ENCODE measurements around the gene CTXN1.

Gene CTXN1

DNA sequence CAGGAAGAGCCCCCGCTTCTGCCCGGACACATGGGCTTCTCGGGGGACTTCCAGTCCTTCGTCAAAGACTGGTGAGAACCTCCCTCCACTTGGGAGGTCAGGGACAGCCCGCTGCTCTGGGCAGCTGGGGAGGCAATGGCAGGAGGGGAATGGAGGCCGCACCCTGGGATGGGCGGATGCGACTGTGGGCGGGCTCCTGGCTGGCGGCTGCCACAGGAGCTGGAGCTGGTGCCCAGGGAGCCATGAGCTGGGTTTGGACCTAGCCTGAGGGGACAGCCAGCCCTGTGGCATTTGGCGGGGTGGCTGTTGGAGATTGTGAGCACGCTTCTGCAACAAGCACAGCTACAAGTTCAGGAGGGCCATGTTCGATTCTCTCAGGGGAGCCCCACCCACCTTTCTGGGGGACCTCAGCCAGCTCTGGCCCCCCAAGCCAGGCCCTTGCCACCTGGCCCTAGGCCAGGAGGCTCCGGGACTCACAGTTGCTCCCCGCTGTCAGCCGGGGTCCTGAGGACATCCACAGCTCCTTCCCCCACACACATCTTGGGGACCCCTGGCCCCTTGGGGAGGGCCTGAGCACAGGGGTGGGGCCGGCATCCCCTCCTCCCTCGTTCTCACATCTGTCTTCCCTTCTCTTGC is 14.3 kb downstream of the CTXN1 start:
- peaks cover 10% of the 10 kb centered on the region for H3K4me1 ChIP-seq (ENCODE audit: control insufficient read depth, low read length)
- H3K4me3 ChIP-seq (ENCODE audit: low read length): no peak overlapping the region
- H3K27ac ChIP-seq (ENCODE audit: low read depth, low read length): no peak overlapping the region
- no peak overlapping the region for H3K4me2 ChIP-seq (ENCODE audit: low read length)
- H3K9me2 ChIP-seq (replicated peaks; ENCODE audit: control insufficient read depth, low read length): no peaks in the 10 kb centered on the region
- no peaks in the 10 kb centered on the region for H4K20me1 ChIP-seq (ENCODE audit: control insufficient read depth, insufficient read depth, low read depth, low read length)
- H3K36me3 ChIP-seq (ENCODE audit: control insufficient read depth, low read length): peaks cover 18% of the 10 kb centered on the region
- TF ChIP-seq, protein P1, sequence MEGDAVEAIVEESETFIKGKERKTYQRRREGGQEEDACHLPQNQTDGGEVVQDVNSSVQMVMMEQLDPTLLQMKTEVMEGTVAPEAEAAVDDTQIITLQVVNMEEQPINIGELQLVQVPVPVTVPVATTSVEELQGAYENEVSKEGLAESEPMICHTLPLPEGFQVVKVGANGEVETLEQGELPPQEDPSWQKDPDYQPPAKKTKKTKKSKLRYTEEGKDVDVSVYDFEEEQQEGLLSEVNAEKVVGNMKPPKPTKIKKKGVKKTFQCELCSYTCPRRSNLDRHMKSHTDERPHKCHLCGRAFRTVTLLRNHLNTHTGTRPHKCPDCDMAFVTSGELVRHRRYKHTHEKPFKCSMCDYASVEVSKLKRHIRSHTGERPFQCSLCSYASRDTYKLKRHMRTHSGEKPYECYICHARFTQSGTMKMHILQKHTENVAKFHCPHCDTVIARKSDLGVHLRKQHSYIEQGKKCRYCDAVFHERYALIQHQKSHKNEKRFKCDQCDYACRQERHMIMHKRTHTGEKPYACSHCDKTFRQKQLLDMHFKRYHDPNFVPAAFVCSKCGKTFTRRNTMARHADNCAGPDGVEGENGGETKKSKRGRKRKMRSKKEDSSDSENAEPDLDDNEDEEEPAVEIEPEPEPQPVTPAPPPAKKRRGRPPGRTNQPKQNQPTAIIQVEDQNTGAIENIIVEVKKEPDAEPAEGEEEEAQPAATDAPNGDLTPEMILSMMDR (IDR thresholded peaks at IDR 0.05; ENCODE audit: low read depth, low read length, poor library complexity, severe bottlenecking): no peak
- TF ChIP-seq EZH2phosphoT487 (IDR thresholded peaks at IDR 0.05; ENCODE audit: borderline replicate concordance, low read length): no peak
- H3K79me2 ChIP-seq (ENCODE audit: control insufficient read depth, low read length): peaks cover 11% of the 10 kb centered on the region
- H3K9me3 ChIP-seq (ENCODE audit: control insufficient read depth, insufficient read depth, low read length): no peaks in the 10 kb centered on the region
- H3F3A ChIP-seq (ENCODE audit: control insufficient read depth, insufficient read depth): no peaks in the 10 kb centered on the region
- peaks cover 16% of the 10 kb centered on the region for H3K27me3 ChIP-seq (ENCODE audit: control insufficient read depth, low read length)

DNA sequence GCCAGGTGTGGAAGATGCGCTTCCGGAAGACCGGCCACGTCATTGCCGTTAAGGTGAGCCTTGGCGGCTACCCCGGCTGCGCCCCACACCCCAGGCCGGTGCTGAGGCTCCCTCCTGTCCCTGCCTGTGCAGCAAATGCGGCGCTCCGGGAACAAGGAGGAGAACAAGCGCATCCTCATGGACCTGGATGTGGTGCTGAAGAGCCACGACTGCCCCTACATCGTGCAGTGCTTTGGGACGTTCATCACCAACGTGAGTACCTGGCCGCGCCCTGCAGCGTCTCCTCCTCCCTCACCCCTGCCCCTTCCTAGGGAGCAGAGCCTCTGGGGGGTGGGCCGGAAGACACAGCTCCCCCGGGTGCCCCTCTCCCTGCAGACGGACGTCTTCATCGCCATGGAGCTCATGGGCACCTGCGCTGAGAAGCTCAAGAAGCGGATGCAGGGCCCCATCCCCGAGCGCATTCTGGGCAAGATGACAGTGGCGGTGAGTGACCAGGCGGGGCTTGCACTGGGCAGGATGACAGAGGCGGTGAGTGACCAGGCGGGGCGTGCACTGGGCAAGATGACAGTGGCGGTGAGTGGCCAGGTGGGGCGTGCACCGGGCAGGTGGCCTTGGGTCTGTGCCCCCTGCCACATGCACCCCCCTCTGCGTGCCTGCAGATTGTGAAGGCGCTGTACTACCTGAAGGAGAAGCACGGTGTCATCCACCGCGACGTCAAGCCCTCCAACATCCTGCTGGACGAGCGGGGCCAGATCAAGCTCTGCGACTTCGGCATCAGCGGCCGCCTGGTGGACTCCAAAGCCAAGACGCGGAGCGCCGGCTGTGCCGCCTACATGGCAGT is 15.4 kb downstream of the CTXN1 start:
- Histone ChIP-seq H3K9me3 (ENCODE audit: control insufficient read depth, insufficient read depth, low read length) (no peaks in the 10 kb centered on the region), H3K4me1 (ENCODE audit: control insufficient read depth, low read length) (no peaks in the 10 kb centered on the region), H3F3A (ENCODE audit: control insufficient read depth, insufficient read depth) (no peaks in the 10 kb centered on the region), H3K79me2 (ENCODE audit: control insufficient read depth, low read length) (peaks cover 22% of the 10 kb centered on the region), H4K20me1 (ENCODE audit: control insufficient read depth, insufficient read depth, low read depth, low read length) (0 out of 2 replicates have a peak, but pooled peaks cover 4% of the 10 kb centered on the region), H3K36me3 (ENCODE audit: control insufficient read depth, low read length) (peaks cover 25% of the 10 kb centered on the region), H3K9me2 (replicated peaks; ENCODE audit: control insufficient read depth, low read length) (no peaks in the 10 kb centered on the region), H3K4me2 (ENCODE audit: low read length) (no peak overlapping the region), H3K4me3 (ENCODE audit: low read length) (no peak overlapping the region), H3K27ac (ENCODE audit: low read depth, low read length) (no peak overlapping the region), H3K27me3 (ENCODE audit: control insufficient read depth, low read length) (peaks cover 5% of the 10 kb centered on the region)
- TF ChIP-seq, protein P1 (IDR thresholded peaks at IDR 0.05; ENCODE audit: low read depth, low read length, poor library complexity, severe bottlenecking): no peak
- TF ChIP-seq EZH2phosphoT487 (IDR thresholded peaks at IDR 0.05; ENCODE audit: borderline replicate concordance, low read length): no peak

DNA sequence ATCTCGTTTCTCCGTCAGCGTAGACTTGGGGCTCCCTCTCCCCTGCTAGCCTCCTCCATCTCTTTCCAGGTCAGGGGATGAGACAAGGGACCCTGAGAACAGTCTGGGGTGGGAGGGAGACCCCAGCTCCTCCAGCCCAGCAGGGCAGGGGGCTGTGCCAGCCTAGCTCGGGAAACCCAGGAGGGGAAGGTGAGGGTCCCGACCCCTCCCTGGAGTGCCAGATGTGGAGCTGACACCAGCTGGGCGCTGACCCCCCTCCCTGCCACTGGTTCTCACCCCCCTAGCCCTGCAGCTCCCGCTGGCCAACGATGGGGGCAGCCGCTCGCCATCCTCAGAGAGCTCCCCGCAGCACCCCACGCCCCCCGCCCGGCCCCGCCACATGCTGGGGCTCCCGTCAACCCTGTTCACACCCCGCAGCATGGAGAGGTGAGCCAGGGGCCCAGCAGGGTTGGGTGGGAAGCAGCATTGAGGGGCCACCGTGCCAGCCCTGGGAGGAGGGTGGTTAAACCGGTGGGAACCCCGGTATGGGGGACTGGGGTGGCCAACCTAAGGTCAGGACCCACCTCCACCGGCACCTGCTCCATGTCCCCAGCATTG is 16.4 kb downstream of the CTXN1 start:
- no peak overlapping the region for H3K4me3 ChIP-seq (ENCODE audit: low read length)
- H3F3A ChIP-seq (ENCODE audit: control insufficient read depth, insufficient read depth): no peaks in the 10 kb centered on the region
- no peak overlapping the region for H3K27ac ChIP-seq (ENCODE audit: low read depth, low read length)
- no peak for TF ChIP-seq EZH2phosphoT487 (IDR thresholded peaks at IDR 0.05; ENCODE audit: borderline replicate concordance, low read length)
- TF ChIP-seq, protein P1 (IDR thresholded peaks at IDR 0.05; ENCODE audit: low read depth, low read length, poor library complexity, severe bottlenecking): no peak
- H3K36me3 ChIP-seq (ENCODE audit: control insufficient read depth, low read length): peaks cover 34% of the 10 kb centered on the region
- H4K20me1 ChIP-seq (ENCODE audit: control insufficient read depth, insufficient read depth, low read depth, low read length): peaks cover 12% of the 10 kb centered on the region
- H3K79me2 ChIP-seq (ENCODE audit: control insufficient read depth, low read length): peaks cover 31% of the 10 kb centered on the region
- H3K4me2 ChIP-seq (ENCODE audit: low read length): no peak overlapping the region
- H3K27me3 ChIP-seq (ENCODE audit: control insufficient read depth, low read length): no peaks in the 10 kb centered on the region
- no peaks in the 10 kb centered on the region for H3K9me2 ChIP-seq (replicated peaks; ENCODE audit: control insufficient read depth, low read length)
- peaks cover 8% of the 10 kb centered on the region for H3K4me1 ChIP-seq (ENCODE audit: control insufficient read depth, low read length)
- H3K9me3 ChIP-seq (ENCODE audit: control insufficient read depth, insufficient read depth, low read length): no peaks in the 10 kb centered on the region
